Left lung (tissue), 10 donors: ENCODE results near the gene GLTP. TPM values are rescaled to one million over a fixed set of nuclear protein-coding genes. Genes with fewer than 3 reads are reported as not detected.
"Not testable (repeated sequence)": the region's sequence is repeated elsewhere in the genome, so short reads cannot be mapped to it uniquely, and the experiment has no call there.

ENCODE experiments used
- ATAC-seq: fragments of 200-7000 bp; cut with Tn5 transposase; one replicate; pipeline ENCODE4 v1.9.1; 2020; ENCODE audit warnings: moderate library complexity
- DNase-seq, 4 donors: peaks; one replicate each; pipeline ENCODE4 v3.0.0-alpha.2; 2013 to 2020
- H3K27ac ChIP-seq, 2 donors: fragments of 200-600 bp; sonication (generic) in 1 of 2; one replicate each; pipeline versions ENCODE4 v1.5.0 to v1.8.0; 2020 to 2021
- H3K27me3 ChIP-seq, 2 donors: fragments of 200-600 bp; sonication (generic) in 1 of 2; one replicate each; pipeline versions ENCODE4 v1.5.0 to v1.8.0; 2020 to 2021
- H3K36me3 ChIP-seq, 2 donors: fragments of 200-600 bp; sonication (generic) in 1 of 2; one replicate each; pipeline versions ENCODE4 v1.5.0 to v1.8.0; 2020 to 2021
- H3K4me1 ChIP-seq, 2 donors: fragments of 200-600 bp; one replicate each; pipeline ENCODE4 v1.8.0; 2021
- H3K4me3 ChIP-seq, 2 donors: fragments of 200-600 bp; sonication (generic) in 1 of 2; one replicate each; pipeline versions ENCODE4 v1.5.0 to v1.8.0; 2020 to 2021; ENCODE audit warnings: mild to moderate bottlenecking in 1 of 2
- H3K9me3 ChIP-seq, 2 donors: fragments of 200-600 bp; sonication (generic) in 1 of 2; one replicate each; pipeline versions ENCODE4 v1.5.0 to v1.8.0; 2020 to 2021
- CTCF ChIP-seq, 2 donors: fragments of 200-600 bp; sonication (generic) in 1 of 2; IDR thresholded peaks; one replicate each; pipeline versions ENCODE4 v1.5.0 to v1.8.0; 2021; ENCODE audit warnings: antibody characterized with exemption in 2 of 2
- intact Hi-C, 2 donors: fragments of 100-400 bp; cut with DNase I; formaldehyde crosslinking; loops; one replicate each; pipeline versions ENCODE4 v1.11.2 to v1.14.2; 2022
- polyA plus RNA-seq, 6 donors: library from polyadenylated mRNA; unstranded; fragments of 120-200 nt; gene quantifications; one replicate each; pipeline ENCODE4 v1.2.1, GENCODE V29; 2013; ENCODE audit not compliant: insufficient read length in 6 of 6
- total RNA-seq, 2 donors: library from RNA; stranded (reverse); fragmentation: NEBNext Ultra II Directional; extraction: Animal tissue kit (Norgen Biotek cat#: 25700); gene quantifications; one replicate each; pipeline ENCODE4 v1.2.1, GENCODE V29; 2021
- donor health status: DM: no; HTN: yes; CAD: no.
- donor health status: DM: no; HTN: no; CAD: no.

The GLTP gene
- total and polyA plus RNA-seq, 8 donors = 30.1 to 43.3 (median 32.5) TPM

- Histone ChIP-seq H3K27me3 (no peaks in the 10 kb centered on the region), H3K27ac (no peak overlapping the region), H3K9me3 (no peaks in the 10 kb centered on the region), H3K36me3 (peaks cover 0 to 43% of the 10 kb centered on the region in 2 donors), H3K4me1 (peaks cover 15 to 21% of the 10 kb centered on the region in 2 donors), H3K4me3 (no peak overlapping the region)
- DNase-seq = no peak
- no peak for ATAC-seq
- TF ChIP-seq CTCF (IDR thresholded peaks at IDR 0.05) = no peak
- intact Hi-C loops = no loop called here
These were observed 19.4 kb downstream of the GLTP start for GRCh38 chr12:109860977-109861376.

GRCh38 chr12:109858764-109859163, 21.6 kb downstream of the GLTP start:
- Histone ChIP-seq H3K4me1 (peaks cover 0 to under 1% of the 10 kb centered on the region in 2 donors), H3K4me3 (no peak overlapping the region), H3K9me3 (no peaks in the 10 kb centered on the region), H3K27ac (no peak overlapping the region), H3K27me3 (no peaks in the 10 kb centered on the region), H3K36me3 (peaks cover 0 to 64% of the 10 kb centered on the region in 2 donors)
- no peak for TF ChIP-seq CTCF (IDR thresholded peaks at IDR 0.05)
- DNase-seq = no peak
- no peak for ATAC-seq
- intact Hi-C loops = no loop called here

GRCh38 chr12:109857715-109858114, 22.6 kb downstream of the GLTP start:
- ATAC-seq = no peak
- intact Hi-C loops = no loop called here
- TF ChIP-seq CTCF (IDR thresholded peaks at IDR 0.05) = no peak
- Histone ChIP-seq H3K27ac (no peak overlapping the region), H3K27me3 (no peaks in the 10 kb centered on the region), H3K9me3 (no peaks in the 10 kb centered on the region), H3K4me3 (no peak overlapping the region), H3K36me3 (peaks cover 0 to 64% of the 10 kb centered on the region in 2 donors), H3K4me1 (no peaks in the 10 kb centered on the region)
- DNase-seq = no peak

GRCh38 chr12:109855377-109855776, 25.0 kb downstream of the GLTP start:
- Histone ChIP-seq H3K4me1 (no peaks in the 10 kb centered on the region), H3K36me3 (peaks cover 0 to 69% of the 10 kb centered on the region in 2 donors), H3K9me3 (no peaks in the 10 kb centered on the region), H3K4me3 (no peak overlapping the region), H3K27me3 (no peaks in the 10 kb centered on the region), H3K27ac (no peak overlapping the region)
- no peak for TF ChIP-seq CTCF (IDR thresholded peaks at IDR 0.05)
- DNase-seq (no peak), ATAC-seq (no peak)
- intact Hi-C loops = no loop called here

GRCh38 chr12:109850518-109850917, 29.8 kb downstream of the GLTP start:
- Histone ChIP-seq H3K4me1 (peaks cover 2 to 27% of the 10 kb centered on the region in 2 donors), H3K36me3 (peaks cover 0 to 37% of the 10 kb centered on the region in 2 donors)
- H3K27ac ChIP-seq, H3K4me3 ChIP-seq, H3K27me3 ChIP-seq, H3K9me3 ChIP-seq, intact Hi-C loops, ATAC-seq, DNase-seq: not testable (repeated sequence)

- no peak for ATAC-seq
- H3K27ac ChIP-seq = peak overlapping the region in 1 of 2 donors; percentile 71
These were observed 33.1 kb downstream of the GLTP start for GRCh38 chr12:109847142-109847735.

More at GRCh38 chr12:109847142-109847735, 33.1 kb downstream of the GLTP start:
- H3K9me3 ChIP-seq = no peaks in the 10 kb centered on the region
- H3K36me3 ChIP-seq = peaks cover 0 to 15% of the 10 kb centered on the region in 2 donors
- H3K27me3 ChIP-seq = no peaks in the 10 kb centered on the region
- TF ChIP-seq CTCF (IDR thresholded peaks at IDR 0.05) = no peak
- intact Hi-C loops = no loop called here
- peaks cover 7 to 34% of the 10 kb centered on the region in 2 donors for H3K4me1 ChIP-seq
- no peak overlapping the region for H3K4me3 ChIP-seq
- DNase-seq = no peak
